ENCODE results near the gene CA4. TPM values are rescaled to one million over a fixed set of nuclear protein-coding genes. Genes with fewer than 3 reads are reported as not detected.

CA4 gene
- total and polyA plus RNA-seq, 2 of the 8 experiments (the other 6 are each of a cell fraction or from before 2014, with no cell fraction given), result 3.6 to 4.2 TPM

GRCh38 chr17:60173304-60173819, 23.6 kb downstream of the CA4 start:
- Histone ChIP-seq H3K56ac (replicated peaks; ENCODE audit: insufficient read length, low read depth, low read length) (no peak overlapping the region), H2BK15ac (ENCODE audit: low read length) (no peak overlapping the region), H4K20me1 (replicated peaks in 1 of 2; ENCODE audit: control insufficient read depth in 1 of 2, insufficient read depth in 2 of 2, low read length in 2 of 2) (no peaks in the 10 kb centered on the region), H3K27me3 (replicated peaks in 1 of 4; ENCODE audit: control insufficient read depth in 3 of 4, extremely low read depth in 1 of 4, insufficient read depth in 3 of 4, low read length in 3 of 4) (no peaks in the 10 kb centered on the region), H3K36me3 (ENCODE audit: control insufficient read depth in 2 of 4, insufficient read depth in 4 of 4, low read length in 3 of 4) (peaks cover 0 to 6% (median 0%) of the 10 kb centered on the region in 4 experiments; a peak in 2 of 8 replicates), H3K79me1 (ENCODE audit: low read depth, low read length) (no peaks in the 10 kb centered on the region), H3K79me2 (ENCODE audit: control insufficient read depth in 1 of 2, insufficient read depth in 2 of 2, low read length in 2 of 2) (no peaks in the 10 kb centered on the region), H3K27ac (ENCODE audit: low read depth, low read length) (no peak overlapping the region), H3K9ac (replicated peaks in 1 of 4; ENCODE audit: extremely low read depth in 1 of 4, low read depth in 3 of 4, low read length in 3 of 4) (no peak overlapping the region), H4K5ac (ENCODE audit: insufficient read length, low read depth, low read length) (no peak overlapping the region), H3K14ac (ENCODE audit: insufficient read length) (no peak overlapping the region), H4K8ac (ENCODE audit: extremely low read depth, insufficient read depth, low read length) (no peak overlapping the region), H2AK5ac (ENCODE audit: low read depth, low read length) (no peak overlapping the region), H3K4me1 (replicated peaks in 1 of 4; ENCODE audit: control insufficient read depth in 3 of 4, insufficient read depth in 4 of 4, low read length in 3 of 4) (peaks cover 0 to 5% (median under 1%) of the 10 kb centered on the region in 4 experiments; a peak in 3 of 7 replicates), H4K91ac (replicated peaks; ENCODE audit: insufficient read length, low read length) (no peak overlapping the region), H3K23me2 (ENCODE audit: low read depth, low read length) (no peaks in the 10 kb centered on the region; the same call in 1 of the 2 replicates), H3K9me3 (ENCODE audit: insufficient read depth in 2 of 2, low read depth in 1 of 2, low read length in 1 of 2) (no peaks in the 10 kb centered on the region), H2BK5ac (ENCODE audit: low read depth, low read length) (no peak overlapping the region), H3K4me3 (ENCODE audit: extremely low read depth in 1 of 4, insufficient read depth in 2 of 4, low read depth in 3 of 4, low read length in 4 of 4) (no peak overlapping the region), H3K23ac (ENCODE audit: insufficient read length) (no peak overlapping the region), H3K4ac (replicated peaks; ENCODE audit: insufficient read length, low read depth, low read length) (no peak overlapping the region), H2AFZ (ENCODE audit: low read length) (no peak overlapping the region), H2BK120ac (replicated peaks; ENCODE audit: low read depth, low read length) (no peak overlapping the region), H2BK12ac (ENCODE audit: low read depth, low read length) (no peak overlapping the region), H3K4me2 (ENCODE audit: insufficient read depth in 1 of 2, low read depth in 2 of 2, low read length in 2 of 2) (no peak overlapping the region), H3K18ac (ENCODE audit: extremely low read depth, low read length) (no peak overlapping the region), H2BK20ac (ENCODE audit: low read length) (no peak overlapping the region)
- WGBS, 2 experiments (ENCODE audit: extremely low coverage in 1 of 2, insufficient coverage in 1 of 2, insufficient read length in 1 of 2, insufficient replicate concordance in 2 of 2, low coverage in 1 of 2, low lambda C conversion rate in 2 of 2, missing lambda C conversion rate in 1 of 2), result 96% methylated on average over 2 of the region's 2 CpGs; no CpG with 5 or more reads in 1 of the 2 experiments
- CTCF ChIA-PET (ENCODE audit: partially characterized antibody), result interaction anchor here (0.7 to 5.6 kb wide), 9 partner anchors 11 to 250 kb away, joined by 3 to 51 read pairs (median 3); partner anchors contain the start of gene CA4
- DNase-seq (ENCODE audit: low read depth in 1 of 2, low spot score in 2 of 2), result no peak
- TF ChIP-seq BCL11A (IDR thresholded peaks at IDR 0.05; ENCODE audit: low read depth in 2 of 2, low read length in 2 of 2) (no peak), RXRA (IDR thresholded peaks at IDR 0.05; ENCODE audit: insufficient read depth, low read depth, low read length) (no peak), E2F6 (IDR thresholded peaks at IDR 0.05) (no peak), ASH2L (IDR thresholded peaks at IDR 0.05; ENCODE audit: low read length) (no peak), SRF (IDR thresholded peaks at IDR 0.05; ENCODE audit: low read depth, low read length) (no peak), YY1 (IDR thresholded peaks at IDR 0.05; ENCODE audit: low read depth, low read length) (no peak), SUZ12 (IDR thresholded peaks at IDR 0.05; ENCODE audit: low read length) (no peak), KDM5A (IDR thresholded peaks at IDR 0.05; ENCODE audit: low read length) (no peak), EGR1 (IDR thresholded peaks at IDR 0.05; ENCODE audit: borderline replicate concordance, low read depth, low read length) (no peak), SAP30 (IDR thresholded peaks at IDR 0.05; ENCODE audit: insufficient read depth, insufficient replicate concordance, low read length) (no peak)
- POLR2A ChIA-PET (ENCODE audit: partially characterized antibody), result interaction anchor here (1.6 to 2.3 kb wide), 3 partner anchors 10 to 22 kb away, joined by 3 to 9 read pairs (median 5); no protein-coding TSS in a partner anchor
- FAIRE-seq, result no peak
